Forelimb muscle (tissue), 1 donor: ENCODE measurements around the gene IL31RA. TPM values are rescaled to one million over a fixed set of nuclear protein-coding genes. Genes with fewer than 3 reads are reported as not detected.

Source experiments
- DNase-seq: peaks from one replicate; pipeline ENCODE4 v3.0.0-alpha.2; 2013; ENCODE audit warnings: low read depth
- polyA plus RNA-seq: library from polyadenylated mRNA; unstranded; fragments of 120-200 nt; gene quantifications from one replicate; pipeline ENCODE4 v1.2.1, GENCODE V29; 2013; ENCODE audit not compliant: insufficient read length

Gene IL31RA
- polyA plus RNA-seq, 1 donor: 0.94 TPM

- no peak for DNase-seq
These were observed 51.5 kb downstream of the IL31RA start for GRCh38 chr5:55902696-55903095.

GRCh38 chr5:55903121-55903701, 52.1 kb downstream of the IL31RA start:
- DNase-seq: no peak

- no peak for DNase-seq
These were observed 53.0 kb downstream of the IL31RA start for GRCh38 chr5:55904152-55904551.

GRCh38 chr5:55905251-55905650, 54.1 kb downstream of the IL31RA start:
- no peak for DNase-seq

GRCh38 chr5:55907927-55908326, 56.8 kb downstream of the IL31RA start:
- no peak for DNase-seq

- no peak for DNase-seq
These were observed 57.6 kb downstream of the IL31RA start for GRCh38 chr5:55908804-55909203.

- DNase-seq: no peak
These were observed 60.9 kb downstream of the IL31RA start for GRCh38 chr5:55911784-55912653.

GRCh38 chr5:55913466-55914413, 62.6 kb downstream of the IL31RA start:
- no peak for DNase-seq

GRCh38 chr5:55914971-55915370, 63.8 kb downstream of the IL31RA start:
- DNase-seq: no peak

- no peak for DNase-seq
These were observed 64.6 kb downstream of the IL31RA start for GRCh38 chr5:55915783-55916182.

- DNase-seq: no peak
These were observed 65.8 kb downstream of the IL31RA start for GRCh38 chr5:55916986-55917385.

- DNase-seq: no peak
These were observed 66.4 kb downstream of the IL31RA start for GRCh38 chr5:55917402-55918086.

GRCh38 chr5:55918087-55919035, 67.2 kb downstream of the IL31RA start:
- DNase-seq: no peak

GRCh38 chr5:55919625-55920024, 68.5 kb downstream of the IL31RA start:
- no peak for DNase-seq

- DNase-seq: no peak
These were observed 69.6 kb downstream of the IL31RA start for GRCh38 chr5:55920784-55921183.

GRCh38 chr5:55921617-55922016, 70.5 kb downstream of the IL31RA start:
- no peak for DNase-seq

GRCh38 chr5:55923177-55923771, 72.1 kb downstream of the IL31RA start:
- DNase-seq: no peak

- no peak for DNase-seq
These were observed 72.8 kb downstream of the IL31RA start for GRCh38 chr5:55923865-55924500.

GRCh38 chr5:55924744-55925143, 73.6 kb downstream of the IL31RA start:
- no peak for DNase-seq
